Cerebellar nuclear complex (tissue), 1 donor: Measurements from ENCODE around the gene STKLD1.
"Not testable (repeated sequence)": the region's sequence is repeated elsewhere in the genome, so short reads cannot be mapped to it uniquely, and the experiment has no call there.

Source experiments
- DNase-seq, 2 experiments: peaks; one replicate each; lab custom pipeline; 2025; lab: John Stamatoyannopoulos, UW

STKLD1 gene

GRCh38 chr9:133443982-133444381 is 67.8 kb downstream of the STKLD1 start:
- DNase-seq = no peak

GRCh38 chr9:133445293-133445969 is 69.3 kb downstream of the STKLD1 start:
- no peak for DNase-seq

GRCh38 chr9:133448487-133448972 is 72.4 kb downstream of the STKLD1 start:
- DNase-seq = no peak

- DNase-seq = no peak
Observed at GRCh38 chr9:133449760-133450159, 73.6 kb downstream of the STKLD1 start.

GRCh38 chr9:133451865-133452264 is 75.7 kb downstream of the STKLD1 start:
- DNase-seq = not testable (repeated sequence)

- DNase-seq = no peak
Observed at GRCh38 chr9:133452562-133452961, 76.4 kb downstream of the STKLD1 start.

- DNase-seq = no peak
Observed at GRCh38 chr9:133453651-133454050, 77.5 kb downstream of the STKLD1 start.

GRCh38 chr9:133454325-133454724 is 78.2 kb downstream of the STKLD1 start:
- no peak for DNase-seq

- DNase-seq = no peak
Observed at GRCh38 chr9:133454943-133455673, 78.9 kb downstream of the STKLD1 start.
